Stimulated activated CD8-positive, alpha-beta memory T cell treated with anti-CD3 and anti-CD28 coated beads, Interleukin-7, amount 100 ng/mL, for 48 hours (primary cell): ENCODE measurements around the gene TSHR.
"Not testable (repeated sequence)": the region's sequence is repeated elsewhere in the genome, so short reads cannot be mapped to it uniquely, and the experiment has no call there.

Experiments
- DNase-seq, 2 donors: peaks; one replicate each; pipeline ENCODE4 v3.0.0-alpha.2; 2020; ENCODE audit warnings: low read depth in 1 of 2; ENCODE audit errors: extremely low read depth in 1 of 2

Gene TSHR

GRCh38 chr14:81062816-81063215 lies 107.4 kb downstream of the TSHR start:
- peak in 1 of 2 donors; percentile 1 for DNase-seq

DNA sequence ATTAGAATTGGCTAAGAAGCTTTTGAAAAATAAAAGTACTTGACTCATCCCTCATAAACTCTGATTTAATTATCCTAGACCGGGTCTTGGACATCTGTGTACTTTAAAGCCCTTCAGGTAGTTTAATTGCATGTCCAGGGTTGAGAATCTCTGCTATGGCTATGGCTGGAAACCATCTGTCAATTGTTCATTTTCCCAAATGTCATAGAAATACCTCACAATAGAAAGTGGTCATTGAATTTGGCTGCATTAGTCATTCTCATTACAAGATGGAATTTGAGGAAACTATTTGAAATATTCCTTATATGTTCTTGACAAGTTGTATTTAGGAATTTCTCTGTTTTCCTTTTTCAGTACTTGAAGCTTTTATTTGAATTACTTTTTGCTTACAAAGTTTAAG lies 111.3 kb downstream of the TSHR start:
- DNase-seq: no peak

- no peak for DNase-seq
Measured at GRCh38 chr14:81067156-81067555, 111.7 kb downstream of the TSHR start.

DNA sequence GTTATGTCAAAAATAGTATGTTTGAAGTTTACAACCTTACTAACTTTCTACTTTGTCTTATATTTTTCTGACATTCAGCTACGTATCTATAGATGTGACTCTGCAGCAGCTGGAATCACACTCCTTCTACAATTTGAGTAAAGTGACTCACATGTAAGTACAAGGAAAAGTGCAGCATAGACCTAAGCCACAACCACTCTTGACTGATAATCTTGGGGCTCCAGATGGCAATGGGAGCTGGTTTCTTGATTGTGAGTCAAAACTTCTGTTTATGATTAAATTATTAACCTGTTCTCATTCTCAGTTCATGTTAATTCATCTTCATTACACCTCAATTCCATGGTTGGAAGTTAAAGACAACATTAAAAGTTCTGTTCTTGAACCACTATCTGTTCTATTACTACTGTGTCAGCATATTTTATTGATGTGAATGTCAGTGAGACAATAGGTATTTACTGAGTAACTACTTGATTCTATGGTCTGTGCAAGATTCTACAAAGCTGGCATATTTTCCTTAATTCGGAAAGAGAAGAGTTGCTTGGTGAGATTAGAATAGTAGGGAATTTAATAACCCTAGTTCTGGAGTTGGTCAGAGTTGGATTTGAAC lies 112.9 kb downstream of the TSHR start:
- DNase-seq: no peak

DNA sequence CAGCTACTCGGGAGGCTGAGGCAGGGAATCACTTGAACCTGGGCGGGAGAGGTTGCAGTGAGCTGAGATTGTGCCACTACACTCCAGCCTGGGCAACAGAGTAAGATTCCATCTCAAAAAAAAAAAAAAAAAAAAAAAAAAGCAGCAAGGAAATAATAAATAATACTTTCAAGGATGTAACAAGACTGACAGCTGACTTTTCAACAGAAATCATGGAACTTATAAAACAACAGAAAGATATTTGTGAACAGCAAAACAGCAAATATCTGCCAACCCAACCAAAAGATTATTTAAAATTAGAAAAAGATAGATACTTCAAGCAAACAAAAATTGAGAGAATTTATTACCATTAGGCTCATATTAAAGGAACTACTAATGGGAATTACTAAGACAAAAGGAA lies 115.1 kb downstream of the TSHR start:
- DNase-seq: no peak

DNA sequence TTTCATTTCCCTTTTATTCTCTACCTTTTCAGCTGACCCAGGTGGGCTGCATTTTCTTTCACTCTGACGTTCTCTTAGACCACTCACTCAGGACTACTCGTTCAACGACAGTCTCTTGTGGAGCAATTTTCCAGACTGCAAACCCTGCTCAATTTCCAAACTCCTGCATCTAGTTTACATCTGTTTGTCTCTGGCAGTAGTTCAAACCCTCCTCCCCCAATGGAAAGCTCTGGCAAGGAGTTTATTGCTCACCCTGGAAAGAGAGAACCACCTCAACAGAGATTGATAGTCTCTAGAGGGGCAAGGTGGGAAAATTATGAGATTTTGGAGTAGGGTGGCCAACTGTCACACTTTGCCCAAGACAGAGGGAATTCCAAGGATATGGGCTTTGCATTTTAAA lies 130.2 kb downstream of the TSHR start:
- no peak for DNase-seq

DNA sequence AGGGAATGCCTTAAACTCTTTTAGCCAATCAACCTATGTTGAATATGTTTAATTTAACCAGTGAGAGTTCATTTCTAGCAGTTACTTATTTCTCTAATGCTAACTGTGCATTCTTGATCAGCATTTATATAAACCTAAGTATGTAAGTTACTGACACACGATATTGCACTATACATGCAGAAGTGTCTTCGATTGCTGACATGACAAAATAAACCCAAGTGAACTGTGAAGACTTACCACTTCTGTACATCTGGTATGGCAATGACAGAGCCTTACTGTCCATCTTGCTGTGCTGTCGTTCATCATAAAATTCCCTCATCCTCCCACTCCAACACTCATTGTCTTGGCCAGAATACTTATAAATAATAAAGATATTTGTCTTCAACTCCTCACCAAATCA lies 131.8 kb downstream of the TSHR start:
- no peak for DNase-seq

GRCh38 chr14:81091139-81091538 lies 135.7 kb downstream of the TSHR start:
- DNase-seq: no peak

DNA sequence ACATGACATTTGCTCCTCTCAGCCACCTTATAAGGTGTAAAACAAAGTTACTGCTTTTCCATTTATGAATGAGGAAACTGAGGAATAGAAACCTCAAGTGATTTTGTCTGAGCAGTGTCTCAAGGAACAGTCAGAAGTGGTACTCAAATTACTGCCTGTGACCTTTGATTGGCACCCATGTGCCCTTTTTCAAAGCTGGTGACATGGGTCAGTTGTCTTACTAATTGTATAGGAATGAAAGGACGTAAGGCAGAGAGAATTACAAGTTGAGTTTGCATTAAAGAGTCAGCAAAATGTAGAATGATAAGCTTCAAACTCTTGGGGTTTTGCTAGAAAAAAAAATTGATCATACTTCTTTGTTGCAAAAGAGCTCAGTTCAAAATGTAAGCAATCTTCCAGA lies 136.2 kb downstream of the TSHR start:
- no peak for DNase-seq

DNA sequence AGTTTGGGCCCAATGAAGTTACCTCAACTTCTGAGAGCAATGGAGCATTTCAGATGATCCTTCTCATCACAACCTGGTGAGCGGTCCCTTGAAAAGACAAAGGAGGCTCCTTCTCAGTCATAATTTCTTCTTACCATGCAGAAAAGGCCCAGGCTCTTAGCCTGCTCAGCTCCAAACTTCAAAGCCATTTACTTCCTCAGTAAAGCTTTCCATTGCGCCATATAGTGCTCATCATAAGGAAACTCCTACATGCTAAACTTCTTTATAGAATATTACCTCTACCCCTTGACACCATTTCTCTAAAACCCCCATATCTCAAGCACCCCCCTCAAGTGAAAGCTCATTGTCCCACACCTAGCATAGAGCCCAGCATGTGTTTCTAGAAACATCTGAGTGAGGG lies 138.2 kb downstream of the TSHR start:
- DNase-seq: no peak

- no peak for DNase-seq
Measured at GRCh38 chr14:81095539-81095938, 140.1 kb downstream of the TSHR start.

- DNase-seq: no peak
Measured at GRCh38 chr14:81096656-81097055, 141.2 kb downstream of the TSHR start.

DNA sequence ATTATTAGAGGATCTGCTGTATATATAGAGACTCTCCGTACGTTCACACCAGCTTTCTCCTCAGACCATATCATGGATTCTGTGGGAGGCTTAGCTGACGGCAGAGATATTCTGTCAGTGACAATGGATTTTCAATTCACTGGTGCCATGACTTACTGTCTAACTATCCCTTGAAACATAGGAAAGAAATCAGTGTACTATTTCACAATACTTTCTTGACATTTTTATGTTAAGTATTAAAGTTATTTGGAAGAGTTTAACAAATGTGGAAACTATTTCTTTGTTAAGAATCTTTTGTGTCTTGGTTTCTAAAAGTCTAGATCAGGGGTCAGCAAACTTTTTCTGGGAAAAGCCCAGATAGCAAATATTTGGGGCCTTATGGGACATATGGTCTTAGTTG lies 146.8 kb downstream of the TSHR start:
- DNase-seq: no peak

DNA sequence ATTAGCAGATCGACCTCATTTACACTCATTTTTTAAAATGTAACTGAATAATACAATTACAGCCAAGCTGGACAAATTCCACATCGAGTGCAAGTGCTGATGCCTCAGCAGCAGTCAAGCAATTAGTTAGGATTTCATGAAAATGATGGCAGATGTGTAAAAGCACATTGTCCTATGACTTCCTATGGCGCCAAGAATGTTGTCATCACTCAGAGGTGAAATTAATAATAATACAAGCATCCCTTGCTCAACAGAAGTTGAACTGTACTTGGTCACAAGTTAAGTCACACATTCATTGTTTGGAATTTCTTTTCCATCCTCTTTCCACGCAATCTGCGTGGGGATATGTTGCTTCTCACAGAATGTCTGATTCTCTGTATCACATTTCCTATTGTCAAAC lies 148.0 kb downstream of the TSHR start:
- no peak for DNase-seq

GRCh38 chr14:81105378-81105777 lies 150.0 kb downstream of the TSHR start:
- DNase-seq: no peak

DNA sequence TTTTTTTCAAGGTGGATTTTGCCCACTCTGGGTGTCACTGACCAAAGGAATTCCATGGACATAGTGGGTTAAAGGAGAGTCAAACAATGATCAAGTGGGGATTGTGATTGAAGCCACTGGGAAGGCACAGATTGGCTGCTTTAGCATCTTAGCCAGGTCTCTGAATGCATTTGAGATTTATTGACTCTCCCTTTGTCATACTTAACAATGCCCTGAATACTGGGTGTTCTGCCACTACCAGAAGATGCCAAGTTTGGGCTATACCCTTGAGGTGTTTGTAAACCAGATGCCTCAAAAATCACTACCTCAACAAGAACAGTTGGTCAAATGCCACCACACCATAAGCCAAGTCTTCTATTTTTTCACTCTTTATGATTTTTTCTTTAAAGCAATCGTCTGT lies 150.5 kb downstream of the TSHR start:
- DNase-seq: no peak

DNA sequence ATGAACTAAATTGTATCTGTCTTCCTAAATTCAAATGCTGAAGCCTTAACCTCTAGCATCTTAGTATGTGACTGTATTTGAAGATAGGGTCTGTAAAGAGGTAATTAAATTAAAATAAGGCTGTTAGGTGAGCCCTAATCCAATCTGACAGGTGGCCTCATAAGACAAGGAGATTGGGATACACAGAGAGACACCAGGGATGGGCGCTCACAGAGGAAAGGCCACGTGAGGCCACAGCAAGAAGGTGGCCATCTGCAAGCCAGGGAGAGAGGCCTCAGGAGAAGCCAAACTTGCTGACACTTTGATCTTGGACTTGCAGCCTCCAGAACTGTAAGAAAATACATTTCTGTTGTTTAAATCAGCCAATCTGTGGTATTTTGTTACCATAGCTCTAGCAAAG lies 154.8 kb downstream of the TSHR start:
- DNase-seq: no peak

- no peak for DNase-seq
Measured at GRCh38 chr14:81113176-81113575, 157.8 kb downstream of the TSHR start.

- DNase-seq: not testable (repeated sequence)
Measured at GRCh38 chr14:81113945-81114820, 158.8 kb downstream of the TSHR start.

- no peak for DNase-seq
Measured at GRCh38 chr14:81120501-81120900, 165.1 kb downstream of the TSHR start.

DNA sequence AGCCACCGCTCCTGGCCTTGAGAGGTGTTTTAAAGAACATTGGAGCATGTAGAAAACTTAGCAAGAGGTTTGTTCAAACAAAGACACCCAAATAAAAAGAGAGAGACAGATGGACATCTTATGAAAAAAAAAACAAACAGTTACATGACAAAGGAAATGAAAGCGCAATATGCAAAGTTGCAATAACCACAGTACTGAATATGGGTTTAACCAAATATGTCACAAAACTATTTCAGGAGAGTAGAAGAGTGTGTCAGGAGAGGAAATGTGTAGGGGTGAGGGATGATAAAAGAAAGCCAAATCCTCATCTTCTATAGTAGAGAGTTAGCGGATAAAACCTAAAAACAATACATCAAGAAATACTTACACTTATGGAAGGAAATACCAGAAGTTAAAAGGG lies 166.9 kb downstream of the TSHR start:
- DNase-seq: no peak

GRCh38 chr14:81123811-81124210 lies 168.4 kb downstream of the TSHR start:
- no peak for DNase-seq

DNA sequence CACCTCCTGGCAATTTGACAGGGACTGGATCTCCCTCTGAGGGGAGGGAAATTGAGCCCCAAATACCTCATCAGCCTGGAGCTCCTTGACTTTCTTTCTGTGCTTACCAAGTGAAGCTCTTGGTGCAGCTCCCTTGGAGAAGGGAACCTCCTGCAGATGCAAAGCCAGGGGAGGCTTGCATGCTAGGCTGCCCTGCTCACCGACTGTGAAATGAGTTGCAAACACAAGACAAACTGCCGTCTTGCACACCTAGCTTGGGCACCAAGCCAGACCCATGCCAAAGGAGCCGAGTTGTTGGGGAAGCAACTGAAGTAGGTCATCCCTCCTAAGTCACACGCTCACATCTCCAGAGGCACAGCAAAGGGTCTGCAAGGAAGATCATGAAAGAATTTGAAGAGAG lies 170.1 kb downstream of the TSHR start:
- no peak for DNase-seq
